HG03432 (cell line): ENCODE measurements around the gene PCED1B.
"Not testable (repeated sequence)": the region's sequence is repeated elsewhere in the genome, so short reads cannot be mapped to it uniquely, and the experiment has no call there.

Experiments
- ATAC-seq: cut with Tn5 transposase; IDR thresholded peaks from one replicate; pipeline ENCODE4 v1.9.1; 2021; ENCODE audit warnings: mild to moderate bottlenecking, moderate library complexity; ENCODE audit not compliant: unreplicated experiment

Gene PCED1B, protein sequence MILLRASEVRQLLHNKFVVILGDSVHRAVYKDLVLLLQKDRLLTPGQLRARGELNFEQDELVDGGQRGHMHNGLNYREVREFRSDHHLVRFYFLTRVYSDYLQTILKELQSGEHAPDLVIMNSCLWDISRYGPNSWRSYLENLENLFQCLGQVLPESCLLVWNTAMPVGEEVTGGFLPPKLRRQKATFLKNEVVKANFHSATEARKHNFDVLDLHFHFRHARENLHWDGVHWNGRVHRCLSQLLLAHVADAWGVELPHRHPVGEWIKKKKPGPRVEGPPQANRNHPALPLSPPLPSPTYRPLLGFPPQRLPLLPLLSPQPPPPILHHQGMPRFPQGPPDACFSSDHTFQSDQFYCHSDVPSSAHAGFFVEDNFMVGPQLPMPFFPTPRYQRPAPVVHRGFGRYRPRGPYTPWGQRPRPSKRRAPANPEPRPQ

DNA sequence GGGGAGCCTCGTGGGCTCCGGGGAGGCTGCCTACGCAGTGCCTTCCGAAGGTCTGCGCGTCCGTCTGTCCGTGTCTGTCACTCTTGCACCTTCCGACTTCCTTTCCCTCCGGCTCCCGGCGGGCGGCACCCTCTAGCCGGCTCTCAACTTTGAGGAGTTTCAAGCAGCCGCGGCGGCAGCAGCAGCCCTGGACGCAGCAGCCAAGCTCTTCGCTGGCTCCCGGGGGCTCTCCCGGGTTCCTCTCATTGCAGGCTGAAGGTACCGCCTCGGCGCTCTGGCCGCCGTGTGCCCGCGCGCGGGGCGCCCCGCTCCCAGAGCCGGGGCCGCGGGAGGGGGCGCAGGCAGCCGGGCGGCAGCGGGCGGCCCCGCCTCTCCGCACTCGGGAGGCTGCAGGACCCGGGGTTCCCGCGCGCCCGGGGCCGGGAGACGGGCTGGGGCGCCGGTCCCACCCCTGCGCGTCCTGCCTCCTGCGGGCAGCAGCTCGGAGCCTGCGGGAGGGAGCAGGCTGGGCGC lies at the start of gene PCED1B, which contains the start of gene AMIGO2:
Gene PCED1B, plus strand, starts transcription at position 154 of the 513 bp plus-strand sequence. CDS start 155,443 bp downstream, outside the sequence.
Gene AMIGO2, minus strand, starts transcription at position 492 of the 513 bp plus-strand sequence. CDS start 957 bp downstream, outside the sequence.
- peak; percentile 77 for ATAC-seq

DNA sequence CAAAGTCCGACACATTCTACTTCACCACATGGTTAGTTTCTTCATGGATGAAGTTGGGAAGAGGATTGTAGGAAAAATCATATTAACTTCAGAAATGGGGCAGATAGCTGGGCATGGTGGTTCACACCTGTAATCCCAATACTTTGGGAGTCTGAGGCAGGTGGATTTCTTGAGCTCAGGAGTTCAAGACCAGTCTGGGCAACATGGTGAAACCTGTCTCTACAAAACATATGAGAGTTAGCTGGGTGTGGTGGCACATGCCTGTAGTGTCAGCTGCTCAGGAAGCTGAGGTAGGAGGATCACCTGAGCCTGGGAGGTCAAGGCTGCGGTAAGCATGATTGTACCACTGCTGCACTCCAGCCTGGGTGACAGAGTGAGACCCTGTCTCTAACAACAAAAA lies 49.5 kb upstream of the PCED1B start:
- ATAC-seq: no peak

DNA sequence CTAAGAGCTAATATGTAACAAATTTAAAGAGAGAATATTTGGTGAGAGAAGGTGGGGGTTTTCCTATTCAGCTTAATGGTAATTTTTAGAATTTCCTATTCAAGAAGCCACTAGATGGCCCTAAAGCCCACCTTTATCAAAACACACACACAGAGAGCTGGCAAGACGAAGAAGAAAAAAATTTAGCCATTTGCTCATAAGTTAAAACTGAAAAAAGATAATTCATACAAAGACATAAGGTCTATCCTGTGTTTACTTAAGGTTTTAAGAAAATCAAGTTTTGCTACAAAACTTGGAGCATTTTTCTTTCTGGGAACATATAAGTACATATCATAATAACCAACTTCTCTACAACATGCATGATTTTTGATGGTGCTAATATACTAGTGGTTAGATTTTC lies 46.8 kb upstream of the PCED1B start:
- peak; percentile 53 for ATAC-seq

DNA sequence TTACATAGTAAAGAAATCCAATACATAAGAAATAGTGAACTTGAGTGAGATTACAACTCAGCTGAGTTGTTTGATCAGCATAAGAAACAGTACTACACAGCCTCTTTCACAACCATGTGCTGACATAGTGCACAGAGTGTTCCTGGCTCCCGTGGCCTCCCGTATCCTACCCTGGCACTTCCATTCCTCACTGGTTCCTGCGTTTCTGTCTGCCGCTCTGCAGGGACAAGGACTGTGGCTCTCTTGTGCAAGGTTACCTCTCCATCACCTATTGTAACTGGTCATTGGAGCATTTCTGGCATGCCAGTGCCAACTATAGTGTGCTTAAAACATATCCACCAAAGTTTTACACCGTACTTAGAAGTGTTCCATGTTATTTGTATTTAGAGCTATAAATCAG lies 46.3 kb upstream of the PCED1B start:
- no peak for ATAC-seq

DNA sequence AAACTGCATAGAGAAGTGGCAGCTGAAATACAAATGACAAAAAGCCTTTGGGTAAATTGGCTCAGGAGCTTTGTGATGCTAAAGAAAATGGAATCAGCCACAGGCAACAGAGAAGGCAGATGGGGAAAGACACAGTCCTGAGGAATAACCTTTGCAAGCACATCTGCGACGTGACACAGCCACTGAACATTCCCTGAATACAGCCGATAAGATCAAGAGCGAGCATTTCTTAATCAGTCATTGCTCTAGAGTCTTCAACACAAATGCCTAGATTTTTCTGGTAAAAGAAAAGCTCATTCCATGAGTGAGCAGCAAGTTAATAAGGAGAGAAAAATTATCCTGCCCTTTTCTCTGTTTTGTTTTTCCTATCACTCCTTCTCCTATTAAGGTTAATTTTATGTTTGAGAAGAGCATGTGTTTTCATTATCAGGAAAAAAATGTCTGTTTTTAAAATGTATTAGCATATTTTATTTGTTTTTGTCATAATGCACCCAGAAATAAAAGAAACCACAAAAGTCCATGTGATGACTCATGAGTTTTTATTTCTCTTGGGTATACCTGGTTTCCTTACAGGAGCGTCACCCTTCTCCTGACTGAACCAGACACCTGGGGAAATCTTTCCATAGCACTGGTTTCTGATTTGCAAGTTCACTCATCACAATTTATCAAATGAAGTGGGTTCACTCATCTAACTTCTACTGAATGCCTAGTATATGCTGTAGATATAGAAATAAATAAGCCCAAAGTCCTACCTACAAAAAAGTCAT lies 45.4 kb upstream of the PCED1B start:
- no peak for ATAC-seq

DNA sequence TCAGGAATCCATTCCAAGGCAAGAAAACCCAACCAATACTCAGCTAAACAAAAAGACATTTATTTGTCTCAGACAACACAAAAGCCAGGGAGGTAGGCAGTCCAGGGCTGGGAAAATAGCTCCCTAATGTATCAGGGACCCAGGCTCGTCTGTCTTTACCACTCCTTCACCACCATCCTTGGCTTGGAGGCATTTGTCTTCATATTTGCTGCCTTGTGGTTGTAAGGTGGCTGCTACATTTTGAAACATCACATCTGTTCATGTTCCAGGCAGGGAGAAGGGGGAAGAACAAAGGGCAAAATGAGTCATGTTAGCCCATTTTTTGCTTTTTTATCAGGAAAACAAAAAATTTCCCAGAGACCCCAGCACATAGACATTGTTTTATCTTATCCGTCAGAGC lies 44.8 kb upstream of the PCED1B start:
- no peak for ATAC-seq

DNA sequence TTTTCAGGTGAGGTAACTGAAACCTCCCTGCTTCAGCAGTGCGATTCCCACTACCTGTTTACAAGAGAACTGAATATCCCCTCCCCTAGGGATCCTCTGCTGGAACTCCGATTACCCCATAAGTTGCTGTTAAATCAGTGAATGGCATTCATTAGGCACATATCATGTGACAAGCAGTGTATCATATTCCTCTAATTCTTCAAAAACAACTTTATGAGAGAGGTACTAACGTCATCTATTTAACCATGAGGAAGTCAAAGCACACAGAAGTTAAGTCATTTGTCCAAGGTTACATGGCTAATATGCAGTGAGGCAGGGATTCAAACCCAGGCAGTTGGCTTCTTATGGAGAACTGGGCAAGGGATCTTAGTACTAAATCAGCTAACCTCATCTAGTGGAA lies 43.9 kb upstream of the PCED1B start:
- ATAC-seq: no peak

DNA sequence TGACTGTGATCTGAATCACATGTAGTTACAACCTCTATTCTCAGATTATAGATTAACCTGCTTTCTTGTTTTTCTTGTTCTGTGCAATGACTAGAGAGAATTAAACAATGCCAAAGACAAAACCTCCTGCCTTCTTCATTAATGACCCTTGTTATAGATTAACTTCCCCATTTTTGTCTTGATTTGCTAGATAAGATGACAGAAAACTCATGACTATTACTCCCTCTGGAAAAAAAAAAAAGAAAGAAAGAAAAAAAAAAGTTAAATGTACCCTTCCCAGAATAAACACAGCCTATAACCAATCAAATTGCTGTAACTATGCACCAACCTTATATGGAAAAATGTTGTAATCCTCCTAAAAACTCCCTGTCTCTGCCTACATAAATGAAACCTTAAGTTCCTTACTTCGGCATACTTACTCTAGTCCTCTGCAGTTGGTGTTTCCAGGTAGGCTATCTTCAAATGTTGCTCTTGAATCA lies 41.1 kb upstream of the PCED1B start:
- ATAC-seq: no peak

DNA sequence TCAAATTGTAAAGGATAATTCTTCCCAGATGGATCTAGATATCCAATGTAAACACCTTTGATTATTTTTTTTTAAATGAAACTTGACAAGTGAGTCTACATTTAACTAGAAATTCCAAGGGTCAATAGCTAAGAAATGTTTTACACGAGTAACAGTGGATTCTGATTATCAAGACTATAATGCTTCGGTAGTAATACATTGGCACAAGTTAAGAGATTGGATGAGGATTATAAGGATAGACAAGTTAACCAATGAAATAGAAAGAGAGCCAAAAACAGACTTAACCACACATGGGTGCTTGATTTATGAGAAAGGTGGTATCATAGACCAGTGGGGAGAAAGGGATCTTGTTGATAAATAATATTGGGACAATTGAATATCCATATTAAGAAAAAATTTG lies 40.3 kb upstream of the PCED1B start:
- no peak for ATAC-seq

DNA sequence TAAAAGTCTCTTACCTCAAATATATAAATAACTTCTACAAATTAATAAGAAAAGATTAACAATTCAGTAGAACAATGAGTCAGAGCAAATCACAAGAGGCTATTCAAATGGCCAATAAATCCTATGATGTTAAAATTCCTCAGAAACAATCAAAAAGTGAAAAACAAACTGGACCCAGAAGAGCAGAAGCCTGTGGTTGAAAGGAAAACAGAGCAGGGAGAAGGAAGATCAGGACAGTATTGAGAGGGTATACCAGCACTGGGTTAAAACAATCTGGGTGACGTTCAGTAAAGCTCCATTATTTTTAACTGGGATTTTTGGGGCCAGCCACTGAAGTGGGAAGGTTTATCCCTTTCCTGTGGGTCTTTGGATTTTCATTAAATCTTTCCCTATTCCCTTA lies 39.7 kb upstream of the PCED1B start:
- ATAC-seq: no peak

DNA sequence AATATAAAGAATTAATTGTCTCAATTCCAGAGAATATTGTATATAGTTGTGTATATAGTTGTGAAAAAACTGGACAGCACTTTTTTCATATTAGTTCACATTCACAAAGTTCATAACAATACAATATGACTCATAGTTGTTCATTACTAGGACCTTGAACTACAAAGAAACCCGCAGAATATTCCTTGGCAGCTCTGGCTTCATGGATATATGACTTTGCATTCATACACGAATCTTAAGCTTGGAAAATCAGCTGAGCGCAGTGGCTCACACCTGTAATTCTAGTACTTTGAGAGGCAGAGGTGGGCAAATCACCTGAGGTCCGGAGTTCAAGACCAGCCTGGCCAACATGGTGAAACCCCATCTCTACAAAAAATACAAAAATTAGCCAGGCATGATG lies 38.1 kb upstream of the PCED1B start:
- no peak for ATAC-seq

DNA sequence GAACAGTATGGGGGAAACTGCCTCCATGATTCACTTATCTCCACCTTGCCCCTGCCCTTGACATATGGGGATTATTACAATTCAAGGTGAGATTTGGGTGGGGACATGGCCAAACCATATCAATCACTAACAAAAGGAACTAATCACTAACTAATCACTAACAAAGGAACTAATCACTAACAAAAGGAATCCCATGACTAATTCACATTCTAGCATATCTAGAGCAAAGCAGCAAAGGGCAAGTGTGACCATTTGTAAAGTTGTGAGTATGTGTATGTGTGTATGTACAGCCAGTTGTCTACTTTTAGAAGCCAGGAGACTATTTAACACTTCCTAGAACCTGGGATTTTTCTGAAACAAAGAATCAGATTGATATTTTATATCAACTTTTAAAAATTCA lies 30.9 kb upstream of the PCED1B start:
- no peak for ATAC-seq

DNA sequence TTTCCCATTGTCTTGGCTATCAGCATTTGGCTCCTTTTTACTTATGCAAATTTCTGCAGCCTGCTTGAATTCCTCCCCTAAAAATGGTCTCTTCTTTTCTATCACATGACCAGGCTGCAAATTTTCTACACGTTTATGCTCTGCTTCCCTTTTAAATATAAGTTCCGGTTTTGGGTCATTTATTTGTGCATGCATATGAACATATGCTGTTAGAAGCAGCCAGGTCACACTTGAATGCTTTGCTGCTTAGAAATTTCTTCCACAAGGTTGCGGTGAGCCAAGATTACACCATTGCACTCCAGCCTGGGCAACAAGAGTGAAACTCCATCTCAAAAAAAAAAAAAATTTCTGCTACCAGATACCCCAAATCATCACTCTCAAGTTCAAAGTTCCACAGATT lies 28.1 kb upstream of the PCED1B start:
- ATAC-seq: not testable (repeated sequence)

DNA sequence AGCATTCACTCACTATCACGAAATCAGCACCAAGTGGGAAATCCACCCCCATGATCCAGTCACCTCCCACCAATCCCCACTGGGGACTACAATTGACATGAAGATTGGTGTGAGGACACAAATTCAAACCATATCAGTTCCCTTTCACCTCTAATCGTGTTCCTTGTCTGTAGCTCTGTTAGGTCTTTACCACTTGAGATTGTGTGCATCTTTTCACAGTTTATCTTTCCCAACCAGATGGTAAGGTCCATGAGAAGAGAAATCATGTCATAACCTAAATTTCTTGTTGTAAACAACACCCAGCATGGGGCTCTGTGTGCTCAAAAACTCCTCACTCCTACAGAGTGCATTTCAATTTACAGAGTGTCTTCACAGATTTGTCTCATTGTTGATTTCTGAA lies 27.1 kb upstream of the PCED1B start:
- no peak for ATAC-seq

DNA sequence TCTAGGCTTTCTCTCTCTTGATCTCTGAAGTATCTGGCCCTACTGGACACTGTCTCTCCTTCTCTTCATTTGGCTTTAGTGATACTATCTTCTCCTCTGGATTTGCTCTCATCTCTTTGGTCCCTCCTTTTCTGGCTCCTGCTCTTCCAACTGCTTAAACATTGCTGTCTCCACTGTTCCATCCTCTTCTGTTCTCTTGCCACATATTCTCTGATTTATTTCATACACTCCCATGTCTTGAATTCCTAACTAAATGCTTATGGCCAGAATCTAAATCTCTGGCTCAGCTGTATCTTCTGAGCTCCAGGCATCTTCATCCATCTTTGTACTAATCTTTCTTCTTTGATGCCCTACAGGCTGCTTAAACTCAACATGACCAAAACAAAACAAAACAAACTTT lies 25.5 kb upstream of the PCED1B start:
- ATAC-seq: no peak

DNA sequence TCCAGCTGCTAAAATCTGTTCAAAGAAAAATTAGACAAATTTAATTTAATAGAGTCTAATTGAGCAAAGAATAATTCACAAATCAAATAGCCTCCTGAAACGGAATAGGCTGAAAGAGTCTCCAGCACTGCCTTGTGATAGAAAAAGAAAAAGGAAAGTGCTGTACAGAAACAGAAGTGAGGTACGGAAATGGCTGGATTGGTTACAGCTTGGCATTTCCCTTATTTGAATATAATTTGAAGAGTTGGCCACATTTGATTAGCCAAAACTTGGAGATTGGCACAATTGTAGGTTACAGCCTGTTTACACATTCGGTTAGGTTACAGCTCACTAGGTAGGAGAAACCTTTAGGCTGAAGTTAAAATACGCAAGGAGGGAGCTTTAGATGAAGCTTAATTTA lies 24.8 kb upstream of the PCED1B start:
- ATAC-seq: no peak

DNA sequence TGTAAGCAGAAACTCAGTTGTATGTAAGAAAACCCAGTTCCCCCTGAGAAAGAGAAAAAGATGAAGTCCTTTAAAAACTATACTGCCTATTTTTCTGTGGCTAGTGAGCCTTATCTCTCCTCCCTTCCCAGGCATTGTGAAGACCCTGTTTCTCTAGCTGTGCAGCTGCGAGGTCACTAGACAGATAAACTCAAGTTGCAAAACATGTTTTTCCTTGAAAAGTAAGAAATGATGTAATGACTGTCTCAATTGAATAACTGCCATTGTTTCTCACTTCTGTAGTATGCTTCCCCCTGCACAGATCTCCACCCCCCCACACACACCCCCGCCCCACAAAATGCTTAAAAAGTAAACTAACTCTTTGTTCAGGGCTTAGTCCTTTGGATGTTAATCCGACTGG lies 23.6 kb upstream of the PCED1B start:
- not testable (repeated sequence) for ATAC-seq

DNA sequence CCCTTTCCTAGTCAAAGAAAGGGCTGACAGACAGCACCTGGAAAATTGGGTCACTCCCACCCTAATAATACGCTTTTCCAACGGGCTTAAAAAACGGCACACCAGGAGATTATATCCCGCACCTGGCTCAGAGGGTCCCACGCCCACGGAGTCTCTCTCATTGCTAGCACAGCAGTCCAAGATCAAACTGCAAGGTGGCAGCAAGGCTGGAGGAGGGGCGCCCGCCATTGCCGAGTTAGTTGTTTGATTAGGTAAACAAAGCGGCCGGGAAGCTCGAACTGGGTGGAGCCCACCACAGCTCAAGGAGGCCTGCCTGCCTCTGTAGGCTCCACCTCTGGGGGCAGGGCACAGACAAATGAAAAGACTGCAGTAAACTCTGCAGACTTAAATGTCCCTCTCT lies 22.5 kb upstream of the PCED1B start:
- ATAC-seq: not testable (repeated sequence)

DNA sequence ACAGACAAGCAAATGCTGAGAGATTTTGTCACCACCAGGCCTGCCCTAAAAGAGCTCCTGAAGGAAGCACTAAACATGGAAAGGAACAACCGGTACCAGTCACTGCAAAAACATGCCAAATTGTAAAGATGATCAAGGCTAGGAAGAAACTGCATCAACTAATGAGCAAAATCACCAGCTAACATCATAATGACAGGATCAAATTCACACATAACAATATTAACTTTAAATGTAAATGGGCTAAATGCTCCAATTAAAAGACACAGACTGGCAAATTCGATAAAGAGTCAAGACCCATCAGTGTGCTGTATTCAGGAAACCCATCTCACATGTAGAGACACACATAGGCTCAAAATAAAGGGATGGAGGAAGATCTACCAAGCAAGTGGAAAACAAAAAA lies 20.8 kb upstream of the PCED1B start:
- not testable (repeated sequence) for ATAC-seq

DNA sequence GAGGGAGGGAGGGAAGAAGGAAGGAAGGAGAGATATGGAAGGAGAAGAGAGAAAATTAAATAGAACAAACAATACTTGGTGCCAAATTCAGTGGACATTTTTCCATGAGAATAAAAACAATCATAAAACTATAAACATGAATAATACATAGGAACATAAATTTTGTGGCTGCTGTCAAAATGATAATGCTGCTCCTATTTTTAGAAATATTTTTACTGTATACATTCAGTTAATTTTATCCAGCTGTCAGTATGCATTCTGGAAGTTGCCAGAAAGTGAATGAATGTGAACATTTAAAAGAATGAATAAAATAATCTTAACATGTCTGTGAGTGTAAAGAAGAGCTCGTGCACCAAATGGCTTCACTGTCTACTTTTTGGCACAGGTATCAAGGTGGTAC lies 13.9 kb upstream of the PCED1B start:
- ATAC-seq: no peak

DNA sequence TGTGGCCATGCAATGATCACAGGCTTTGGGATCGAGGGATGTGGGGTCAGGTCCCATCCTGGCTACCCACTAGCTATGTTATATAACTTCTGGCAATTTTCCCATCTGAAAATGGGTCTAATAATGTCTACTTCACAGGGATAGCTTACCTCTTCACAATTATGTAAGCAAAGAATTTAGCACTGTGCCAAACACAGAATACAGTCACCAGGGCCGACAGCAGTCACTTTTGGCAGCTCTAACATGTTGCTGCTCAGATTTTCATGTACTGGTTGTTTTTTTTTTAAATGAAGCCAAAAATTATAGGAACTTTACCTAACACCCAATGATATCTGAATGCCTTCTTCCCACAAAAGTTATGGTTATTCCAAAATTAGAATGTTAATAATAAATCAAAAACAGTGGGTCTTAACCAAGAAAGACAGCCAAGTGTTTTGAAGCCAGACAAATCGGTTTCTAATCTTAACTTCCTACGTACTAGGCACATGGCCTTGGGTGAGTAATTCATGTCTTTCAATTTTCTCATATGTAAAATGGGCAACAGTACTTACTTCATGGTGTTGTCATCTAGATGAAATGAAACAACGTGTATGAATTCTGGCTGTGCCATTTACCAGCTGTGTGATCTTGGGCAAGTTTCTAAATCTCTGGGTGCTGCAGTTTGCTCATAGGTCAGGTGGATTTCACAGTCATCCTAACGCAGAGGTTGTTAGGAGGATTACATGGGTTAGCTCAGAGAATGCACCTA lies 13.0 kb upstream of the PCED1B start:
- no peak for ATAC-seq
